Measurements from ENCODE around the gene SEMA3A. TPM values are rescaled to one million over a fixed set of nuclear protein-coding genes. Genes with fewer than 3 reads are reported as not detected.
"Not testable (repeated sequence)": the region's sequence is repeated elsewhere in the genome, so short reads cannot be mapped to it uniquely, and the experiment has no call there.

The SEMA3A gene
- total RNA-seq, 1 experiment from 2014 or later = 10.2 TPM

DNA sequence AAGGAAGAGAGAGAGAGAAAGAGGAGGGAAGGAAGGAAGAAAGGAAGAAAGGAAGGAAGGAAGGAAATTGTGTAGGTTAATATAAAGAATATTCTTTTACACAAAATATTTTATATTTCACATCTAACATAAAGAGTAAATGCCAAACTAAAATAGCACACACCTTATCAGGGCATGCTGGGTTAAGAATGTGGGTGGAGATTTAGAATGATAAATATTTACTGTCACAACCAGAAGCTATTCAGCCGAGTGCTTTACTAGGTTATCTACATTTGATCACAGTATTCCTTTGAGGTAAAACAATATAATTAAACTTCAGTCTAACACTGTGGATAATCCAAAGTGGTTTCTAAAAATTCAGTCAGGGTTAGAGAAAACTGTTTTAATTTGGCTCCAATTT, 103.3 kb downstream of the SEMA3A start:
- DNase-seq (ENCODE audit: low read depth) = no peak
- in situ Hi-C loops (cut with HindIII; ENCODE audit: low pct_unique_long_range_greater_than_20kb, low sequenced_read_pairs) = no loop called here

DNA sequence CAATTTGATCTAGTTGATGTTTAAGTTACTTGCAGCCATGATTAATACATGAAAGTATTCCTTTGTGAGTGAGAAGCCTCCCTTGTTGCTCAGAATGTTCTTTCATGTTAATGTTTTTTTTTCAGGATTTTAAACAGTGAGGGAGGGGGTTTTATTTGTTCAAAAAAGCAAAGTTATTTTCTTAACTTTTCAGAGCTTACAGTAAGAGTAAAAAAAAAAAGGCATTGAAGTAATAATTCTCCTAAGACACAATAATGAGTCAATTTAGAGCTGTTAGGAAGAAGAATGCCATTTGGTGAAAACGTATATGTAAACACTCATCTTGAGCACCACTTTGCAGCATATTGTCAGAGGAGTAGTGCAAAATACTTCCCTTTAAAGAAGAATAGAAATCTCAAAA, 105.8 kb downstream of the SEMA3A start:
- in situ Hi-C loops (cut with HindIII; ENCODE audit: low pct_unique_long_range_greater_than_20kb, low sequenced_read_pairs) = no loop called here
- no peak for DNase-seq (ENCODE audit: low read depth)

DNA sequence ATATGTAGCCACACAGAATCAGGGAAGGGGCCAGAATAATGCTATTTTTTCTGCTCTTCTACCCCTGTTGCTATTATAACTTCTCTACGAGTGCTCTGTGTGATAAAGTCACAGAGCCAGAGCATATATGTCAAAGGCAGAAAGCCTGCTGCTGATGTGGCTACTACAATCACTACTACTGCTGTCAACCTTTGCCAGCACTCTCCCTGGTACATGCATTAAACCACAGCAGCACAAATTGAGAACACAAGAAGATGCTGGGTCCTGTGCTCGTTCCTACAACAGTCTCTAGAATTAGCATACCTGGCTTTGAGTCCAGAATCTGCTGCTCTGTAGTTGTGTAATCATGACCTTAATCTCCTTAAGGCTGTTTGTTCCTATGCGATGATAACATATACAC, 108.6 kb downstream of the SEMA3A start:
- DNase-seq (ENCODE audit: low read depth) = no peak
- in situ Hi-C loops (cut with HindIII; ENCODE audit: low pct_unique_long_range_greater_than_20kb, low sequenced_read_pairs) = no loop called here

DNA sequence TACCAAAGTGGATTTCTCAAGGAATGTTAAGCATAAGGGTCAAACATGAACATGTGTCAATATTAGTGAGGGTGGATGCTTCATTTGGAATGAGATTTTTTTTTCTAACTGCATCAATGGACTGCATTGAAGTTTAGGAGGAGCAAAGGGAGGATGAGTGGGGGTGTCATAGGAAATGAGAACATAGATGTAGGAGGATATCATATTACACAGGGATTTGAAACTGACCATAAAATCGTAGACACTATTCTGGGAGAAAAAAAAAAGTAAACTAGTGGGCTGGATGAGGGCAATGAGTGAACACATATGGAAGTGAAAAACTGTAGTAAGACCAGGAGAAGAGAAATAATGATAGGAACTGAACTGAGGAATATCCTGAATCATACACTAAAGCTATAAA, 109.4 kb downstream of the SEMA3A start:
- no peak for DNase-seq (ENCODE audit: low read depth)
- in situ Hi-C loops (cut with HindIII; ENCODE audit: low pct_unique_long_range_greater_than_20kb, low sequenced_read_pairs) = no loop called here

DNA sequence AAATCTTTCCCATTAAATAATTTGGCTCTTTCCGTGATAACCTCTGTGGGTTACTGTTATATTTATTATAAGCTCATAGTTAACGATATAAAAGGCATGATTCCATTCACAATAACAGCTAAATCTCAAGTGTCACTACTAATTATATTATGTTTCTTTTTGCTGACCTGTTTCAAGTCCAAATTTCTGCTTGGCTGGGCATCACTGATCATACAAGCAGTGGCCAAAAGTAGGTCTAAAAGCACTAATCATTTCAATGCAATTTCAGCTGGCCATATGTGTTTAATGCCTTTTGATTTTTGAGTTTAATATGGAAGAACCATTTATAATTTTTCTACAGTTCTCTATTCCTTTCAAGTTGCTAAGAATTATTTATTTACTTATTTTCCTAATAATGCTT, 110.7 kb downstream of the SEMA3A start:
- no peak for DNase-seq (ENCODE audit: low read depth)
- in situ Hi-C loops (cut with HindIII; ENCODE audit: low pct_unique_long_range_greater_than_20kb, low sequenced_read_pairs) = no loop called here

DNA sequence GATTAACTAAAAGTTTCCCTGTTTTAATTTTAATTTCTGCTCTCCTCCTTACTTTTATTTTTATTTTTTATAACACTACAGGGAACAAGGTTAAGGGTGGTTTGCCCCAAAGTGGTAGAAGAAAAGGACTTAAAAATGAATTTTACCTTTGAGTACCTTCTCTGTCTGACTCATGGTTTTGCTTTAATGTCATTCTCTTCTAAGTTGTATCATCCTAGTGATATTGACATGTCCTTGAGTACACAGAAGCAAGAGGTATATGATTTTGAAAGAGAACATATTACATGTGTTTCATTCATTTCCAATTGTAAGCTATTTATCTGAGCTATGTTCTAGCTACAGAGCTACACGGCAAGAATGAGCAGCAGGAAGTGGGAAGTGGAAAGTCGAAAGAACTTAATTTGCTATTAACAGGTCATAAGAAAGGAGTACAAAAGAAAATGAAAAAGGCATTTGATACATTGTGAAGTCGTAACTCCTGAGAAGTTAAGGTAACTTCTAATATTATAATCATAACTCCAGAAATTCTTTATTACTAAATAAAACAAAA, 112.5 kb downstream of the SEMA3A start:
- in situ Hi-C loops (cut with HindIII; ENCODE audit: low pct_unique_long_range_greater_than_20kb, low sequenced_read_pairs) = no loop called here
- no peak for DNase-seq (ENCODE audit: low read depth)

DNA sequence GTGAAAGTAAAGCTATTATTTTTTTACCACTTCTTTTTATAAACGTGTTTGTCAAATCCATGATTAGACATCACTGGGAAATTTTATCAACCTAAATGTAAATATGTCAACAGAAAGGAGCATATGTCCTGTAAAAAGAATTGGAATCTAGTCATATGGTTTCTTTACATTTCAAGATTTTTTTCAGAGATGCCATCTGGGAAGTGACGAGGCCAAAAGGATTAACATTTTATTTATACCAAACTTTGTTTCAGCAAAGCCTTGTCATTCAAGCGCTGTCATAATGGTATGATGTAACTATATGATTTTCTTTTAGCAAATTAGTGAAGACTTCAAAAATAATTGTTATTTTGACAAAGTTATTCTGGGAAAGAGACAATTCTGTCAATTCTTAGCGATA, 117.3 kb downstream of the SEMA3A start:
- DNase-seq (ENCODE audit: low read depth) = no peak
- in situ Hi-C loops (cut with HindIII; ENCODE audit: low pct_unique_long_range_greater_than_20kb, low sequenced_read_pairs) = no loop called here

DNA sequence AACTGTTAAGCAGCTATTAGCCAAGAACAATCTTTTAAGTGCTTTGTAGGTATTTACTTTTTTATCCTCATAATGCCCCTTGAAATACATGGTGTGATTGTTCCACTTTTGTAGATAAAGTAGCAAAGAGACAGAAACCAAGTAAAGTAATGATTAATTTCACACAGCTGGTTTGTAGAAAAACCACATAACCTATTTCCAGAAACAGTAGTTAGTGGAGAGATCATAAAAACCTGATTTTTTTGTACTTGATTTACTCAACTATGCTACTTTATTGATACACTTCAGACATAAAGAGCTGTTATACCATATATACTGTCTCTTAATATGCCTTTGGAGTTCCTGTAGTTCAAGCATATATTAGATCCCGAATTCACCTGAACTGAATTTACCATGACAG, 118.4 kb downstream of the SEMA3A start:
- DNase-seq (ENCODE audit: low read depth) = no peak
- in situ Hi-C loops (cut with HindIII; ENCODE audit: low pct_unique_long_range_greater_than_20kb, low sequenced_read_pairs) = no loop called here

DNA sequence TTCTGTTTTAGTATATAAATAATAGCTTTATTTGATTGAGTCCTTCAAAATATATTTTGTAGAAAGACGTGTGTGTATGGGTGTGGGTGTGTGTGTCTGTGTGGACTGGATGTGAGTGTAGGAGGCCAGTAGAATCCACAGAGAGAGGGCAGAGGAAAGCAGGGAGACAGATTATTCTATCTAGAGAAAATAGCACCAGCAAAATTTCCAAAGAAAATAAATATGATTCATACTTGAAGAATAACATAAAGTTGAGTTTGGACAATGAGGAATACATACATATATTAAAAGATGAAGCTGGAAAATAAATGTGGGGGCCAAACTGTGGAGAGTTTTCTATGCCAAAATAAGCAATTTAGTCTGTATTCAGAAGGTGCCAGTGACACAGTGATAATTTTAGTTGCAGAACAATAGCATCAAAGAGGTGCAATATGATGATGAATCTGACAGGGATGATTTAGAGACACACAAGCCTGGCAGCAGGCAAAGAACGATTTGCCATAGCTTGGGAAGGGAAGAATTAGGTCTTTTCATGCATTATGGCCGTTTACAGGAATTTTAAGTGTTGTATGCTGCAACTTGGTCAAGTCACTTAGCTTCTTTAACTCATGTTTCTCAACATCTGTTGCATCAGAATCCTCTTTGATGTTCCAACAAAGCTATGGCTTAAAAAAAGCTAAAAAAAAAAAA, 121.3 kb downstream of the SEMA3A start:
- no peak for DNase-seq (ENCODE audit: low read depth)
- in situ Hi-C loops (cut with HindIII; ENCODE audit: low pct_unique_long_range_greater_than_20kb, low sequenced_read_pairs) = no loop called here

DNA sequence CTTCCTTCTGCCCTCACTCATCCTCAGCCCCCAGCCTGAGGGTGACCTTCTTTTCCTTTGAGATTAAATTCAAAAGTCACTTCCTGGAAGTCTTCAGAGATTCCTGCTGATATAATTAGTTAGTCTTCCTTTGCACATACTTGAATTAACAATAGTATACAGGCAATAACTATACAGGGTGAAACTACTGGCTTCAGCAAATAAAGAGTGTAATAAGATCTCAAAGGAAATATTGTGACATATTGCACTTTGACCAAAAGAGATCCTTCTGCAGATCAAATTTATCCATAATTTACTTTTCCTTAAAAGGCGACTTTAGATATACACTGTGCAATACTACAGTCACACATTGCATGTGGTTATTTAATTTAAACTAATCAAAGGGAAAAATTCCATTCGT, 123.8 kb downstream of the SEMA3A start:
- in situ Hi-C loops (cut with HindIII; ENCODE audit: low pct_unique_long_range_greater_than_20kb, low sequenced_read_pairs) = no loop called here
- DNase-seq (ENCODE audit: low read depth) = no peak

DNA sequence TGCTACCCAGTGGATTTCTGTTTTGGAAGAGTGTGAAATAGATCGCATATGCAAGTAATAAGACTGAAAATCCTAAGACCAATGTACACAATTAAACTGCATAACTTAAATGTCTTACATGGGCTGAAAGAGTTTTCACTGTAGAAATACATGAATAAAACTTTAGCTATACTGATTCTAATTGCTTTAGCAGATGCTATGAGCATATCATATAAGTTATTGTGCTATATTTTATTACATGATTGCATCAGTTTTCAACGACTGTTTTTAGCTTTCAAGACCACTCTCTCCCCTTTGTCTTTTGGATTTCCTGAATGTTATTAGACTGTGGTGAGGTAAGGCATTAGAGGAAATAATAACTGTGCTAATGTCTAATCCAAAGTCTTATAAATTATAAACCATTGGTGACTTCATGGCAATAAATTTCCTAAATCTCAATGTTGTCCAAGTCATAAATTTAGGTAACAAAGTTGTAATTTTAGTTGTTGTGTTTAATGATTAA, 124.5 kb downstream of the SEMA3A start:
- DNase-seq (ENCODE audit: low read depth) = no peak
- in situ Hi-C loops (cut with HindIII; ENCODE audit: low pct_unique_long_range_greater_than_20kb, low sequenced_read_pairs) = no loop called here

DNA sequence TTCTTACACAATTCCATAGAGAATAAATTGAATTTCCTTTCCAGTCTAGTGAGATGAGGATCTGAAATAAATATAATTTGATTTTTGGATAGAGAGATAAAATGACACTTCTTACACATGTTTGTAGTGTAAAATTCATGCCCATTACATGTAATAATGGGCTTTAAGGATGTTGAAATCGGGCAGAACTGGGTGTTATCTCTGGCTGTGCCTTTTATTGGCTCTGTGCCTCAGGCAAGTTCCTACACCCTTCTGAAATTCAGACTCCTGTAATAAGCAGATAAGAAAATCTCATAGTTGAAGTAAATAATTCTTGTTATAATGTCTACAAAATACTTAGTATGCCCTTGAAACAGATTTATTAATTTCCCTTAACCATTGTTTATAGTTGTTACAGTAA, 125.6 kb downstream of the SEMA3A start:
- DNase-seq (ENCODE audit: low read depth) = no peak
- in situ Hi-C loops (cut with HindIII; ENCODE audit: low pct_unique_long_range_greater_than_20kb, low sequenced_read_pairs) = no loop called here

DNA sequence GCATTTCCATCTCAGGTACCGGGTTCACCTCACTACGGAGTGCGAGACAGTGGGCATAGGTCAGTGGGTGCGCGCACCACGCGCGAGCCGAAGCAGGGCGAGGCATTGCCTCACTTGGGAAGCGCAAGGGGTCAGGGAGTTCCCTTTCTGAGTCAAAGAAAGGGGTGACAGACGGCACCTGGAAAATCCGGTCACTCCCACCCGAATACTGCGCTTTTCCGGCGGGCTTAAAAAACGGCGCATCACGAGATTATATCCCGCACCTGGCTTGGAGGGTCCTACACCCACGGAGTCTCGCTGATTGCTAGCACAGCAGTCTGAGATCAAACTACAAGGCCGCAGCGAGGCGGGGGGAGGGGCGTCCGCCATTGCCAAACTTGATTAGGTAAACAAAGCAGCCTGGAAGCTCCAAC, 132.1 kb downstream of the SEMA3A start:
- DNase-seq (ENCODE audit: low read depth); in situ Hi-C loops (cut with HindIII; ENCODE audit: low pct_unique_long_range_greater_than_20kb, low sequenced_read_pairs): not testable (repeated sequence)

DNA sequence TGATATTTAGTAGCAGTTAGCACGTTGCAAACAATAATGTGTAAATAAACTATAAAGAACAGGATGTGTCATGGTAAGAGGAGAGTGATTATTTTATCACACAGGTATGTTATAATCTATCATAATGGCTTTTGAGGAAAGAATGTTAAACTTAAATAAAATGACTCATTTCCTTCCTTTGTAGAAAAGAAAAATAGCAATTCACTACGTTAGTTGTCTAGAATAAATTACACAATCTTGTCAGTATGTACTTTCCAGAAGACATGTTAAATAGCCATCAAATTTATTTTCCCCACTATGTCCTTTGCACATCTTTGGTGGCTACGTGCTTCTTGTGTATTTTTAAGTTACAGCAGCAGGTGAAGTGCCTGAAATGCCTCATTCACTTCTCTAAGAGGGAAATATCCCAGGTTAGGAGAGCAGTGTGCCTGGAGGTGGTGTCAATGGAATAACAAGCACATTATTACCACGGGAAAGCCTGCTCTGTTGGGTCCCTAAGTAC, 133.8 kb downstream of the SEMA3A start:
- DNase-seq (ENCODE audit: low read depth) = peak; percentile 52
- in situ Hi-C loops (cut with HindIII; ENCODE audit: low pct_unique_long_range_greater_than_20kb, low sequenced_read_pairs) = no loop called here

DNA sequence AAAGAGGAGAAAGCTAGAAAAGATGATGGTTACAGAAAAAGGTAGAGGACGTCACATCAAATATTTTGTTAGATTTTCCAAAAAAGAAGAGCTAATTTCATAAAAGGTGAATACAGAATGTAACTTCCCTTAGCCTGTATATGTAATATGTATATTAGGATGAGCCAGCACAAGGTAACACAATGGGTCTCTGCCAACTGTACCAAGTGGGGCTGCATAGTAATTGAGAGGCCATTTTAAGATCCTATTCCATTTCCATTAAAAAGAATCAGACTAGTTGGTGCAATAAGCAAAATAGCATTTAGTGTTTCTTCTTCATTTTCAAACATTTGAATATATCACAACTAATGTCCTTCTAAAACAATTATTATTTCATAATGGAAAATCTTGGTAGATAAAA, 134.6 kb downstream of the SEMA3A start:
- in situ Hi-C loops (cut with HindIII; ENCODE audit: low pct_unique_long_range_greater_than_20kb, low sequenced_read_pairs) = no loop called here
- no peak for DNase-seq (ENCODE audit: low read depth)

DNA sequence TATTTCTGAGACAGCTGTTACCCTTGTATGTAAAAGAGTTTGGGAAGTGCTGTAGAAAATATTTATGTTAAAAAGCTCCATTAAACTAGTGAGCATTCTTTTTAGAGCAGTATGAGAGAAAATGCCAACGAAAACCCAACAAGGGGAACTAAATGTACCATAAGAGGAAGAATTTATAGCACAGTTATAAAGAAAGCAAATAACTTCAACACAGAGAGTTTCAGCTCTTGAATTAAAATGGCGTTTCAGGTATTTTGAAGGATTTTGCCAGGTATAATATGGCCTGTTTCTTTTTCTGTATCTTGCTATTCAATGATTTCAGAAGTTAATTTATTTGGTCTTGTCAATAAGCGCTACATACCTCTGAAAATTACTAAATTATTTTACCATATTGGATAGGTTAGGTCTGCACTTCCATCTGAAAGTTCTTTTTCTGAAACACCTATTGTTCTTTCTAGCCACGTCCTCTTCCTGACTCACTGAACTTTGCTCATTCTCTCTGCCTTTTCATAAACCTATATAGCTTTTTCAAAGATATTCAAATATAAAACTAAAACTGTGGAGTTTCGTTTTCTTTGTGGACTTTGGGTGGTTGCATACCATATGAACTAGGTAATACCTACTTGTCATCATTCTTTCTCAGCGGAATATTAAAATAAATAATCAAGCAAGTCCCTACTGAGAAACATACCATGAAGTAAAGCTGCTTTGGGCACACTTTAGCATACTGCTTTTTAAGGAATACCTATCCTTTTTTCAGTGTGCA, 136.1 kb downstream of the SEMA3A start:
- in situ Hi-C loops (cut with HindIII; ENCODE audit: low pct_unique_long_range_greater_than_20kb, low sequenced_read_pairs) = no loop called here
- peak; percentile 24 for DNase-seq (ENCODE audit: low read depth)

DNA sequence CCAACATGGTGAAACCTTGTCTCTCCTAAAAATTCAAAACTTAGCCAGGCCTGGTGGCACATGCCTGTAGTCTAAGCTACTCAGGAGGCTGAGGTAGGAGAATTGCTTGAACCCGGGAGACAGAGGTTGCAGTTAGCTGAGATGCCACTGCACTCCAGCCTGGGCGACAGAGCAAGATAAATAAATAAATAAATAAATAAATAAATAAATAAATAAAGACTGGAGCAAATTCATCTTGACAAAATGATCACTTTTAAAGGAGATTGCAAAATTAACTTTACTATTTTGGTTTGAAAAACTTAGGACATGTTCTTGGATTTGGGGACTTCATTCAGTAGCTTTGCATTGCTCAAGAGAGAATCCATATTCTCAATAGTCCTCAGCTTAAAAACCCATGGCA, 137.0 kb downstream of the SEMA3A start:
- no peak for DNase-seq (ENCODE audit: low read depth)
- in situ Hi-C loops (cut with HindIII; ENCODE audit: low pct_unique_long_range_greater_than_20kb, low sequenced_read_pairs) = no loop called here

DNA sequence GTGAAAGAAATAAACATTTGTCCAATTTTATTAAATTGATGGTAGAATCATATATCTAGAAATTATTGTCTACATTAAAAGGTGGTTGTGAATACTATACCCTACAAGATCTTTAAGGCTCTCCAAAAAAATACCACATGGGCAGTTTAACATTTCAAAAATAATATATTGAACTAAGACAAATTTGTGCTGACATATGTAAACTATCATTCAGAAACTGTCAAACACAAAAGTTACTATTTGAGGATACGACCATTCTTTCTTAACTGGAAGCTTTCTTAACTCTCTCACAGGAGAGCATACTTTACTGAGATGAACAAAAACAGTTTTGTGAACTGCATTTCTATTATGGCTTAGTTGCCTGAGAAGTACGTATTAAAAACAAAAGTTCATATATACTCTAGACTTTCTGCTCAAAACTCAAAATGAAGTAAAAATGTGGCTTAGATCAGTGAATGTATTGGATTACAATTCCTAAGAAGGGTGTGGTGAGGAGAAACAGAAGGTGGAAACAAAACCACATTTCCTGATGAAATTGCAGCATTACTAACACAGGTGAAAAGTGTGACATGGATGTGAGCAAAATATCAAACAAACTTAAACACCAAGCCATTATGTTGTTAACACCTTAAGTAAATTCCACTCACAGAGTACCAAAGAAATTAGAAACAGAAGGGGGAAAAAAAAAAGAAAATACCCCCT, 138.5 kb downstream of the SEMA3A start:
- DNase-seq (ENCODE audit: low read depth) = no peak
- in situ Hi-C loops (cut with HindIII; ENCODE audit: low pct_unique_long_range_greater_than_20kb, low sequenced_read_pairs) = no loop called here

DNA sequence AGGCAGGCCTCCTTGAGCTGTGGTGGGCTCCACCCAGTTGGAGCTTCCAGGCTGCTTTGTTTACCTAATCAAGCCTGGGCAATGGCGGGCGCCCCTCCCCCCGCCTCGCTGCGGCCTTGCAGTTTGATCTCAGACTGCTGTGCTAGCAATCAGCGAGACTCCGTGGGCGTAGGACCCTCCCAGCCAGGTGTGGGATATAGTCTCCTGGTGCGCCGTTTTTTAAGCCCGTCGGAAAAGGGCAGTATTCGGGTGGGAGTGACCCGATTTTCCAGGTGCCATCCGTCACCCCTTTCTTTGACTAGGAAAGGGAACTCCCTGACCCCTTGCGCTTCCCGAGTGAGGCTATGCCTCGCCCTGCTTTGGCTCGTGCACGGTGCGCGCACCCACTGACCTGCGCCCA, 139.4 kb downstream of the SEMA3A start:
- DNase-seq (ENCODE audit: low read depth); in situ Hi-C loops (cut with HindIII; ENCODE audit: low pct_unique_long_range_greater_than_20kb, low sequenced_read_pairs): not testable (repeated sequence)
